Astrocyte of the cerebellum (primary cell): ENCODE data around the gene ACOXL.

Source experiments
- DNase-seq: peaks from one replicate; pipeline ENCODE4 v3.0.0-alpha.2; 2011; ENCODE audit warnings: low read depth
- H3K4me3 ChIP-seq: 2 replicates; pipeline ENCODE4 v1.5.1; 2011; ENCODE audit warnings: mild to moderate bottlenecking, low read depth, low read length, moderate library complexity
- in situ Hi-C: cut with HindIII; loops from 2 replicates; pipeline ENCODE4 v1.10.0; 2017; ENCODE audit warnings: low sequenced_read_pairs
- TF ChIP-seq, protein P1 (sequence below): IDR thresholded peaks from 2 replicates; pipeline ENCODE4 v1.5.1; 2012; ENCODE audit warnings: low read length, low read depth, moderate library complexity, mild to moderate bottlenecking; ENCODE audit errors: missing control alignments

The ACOXL gene

DNA sequence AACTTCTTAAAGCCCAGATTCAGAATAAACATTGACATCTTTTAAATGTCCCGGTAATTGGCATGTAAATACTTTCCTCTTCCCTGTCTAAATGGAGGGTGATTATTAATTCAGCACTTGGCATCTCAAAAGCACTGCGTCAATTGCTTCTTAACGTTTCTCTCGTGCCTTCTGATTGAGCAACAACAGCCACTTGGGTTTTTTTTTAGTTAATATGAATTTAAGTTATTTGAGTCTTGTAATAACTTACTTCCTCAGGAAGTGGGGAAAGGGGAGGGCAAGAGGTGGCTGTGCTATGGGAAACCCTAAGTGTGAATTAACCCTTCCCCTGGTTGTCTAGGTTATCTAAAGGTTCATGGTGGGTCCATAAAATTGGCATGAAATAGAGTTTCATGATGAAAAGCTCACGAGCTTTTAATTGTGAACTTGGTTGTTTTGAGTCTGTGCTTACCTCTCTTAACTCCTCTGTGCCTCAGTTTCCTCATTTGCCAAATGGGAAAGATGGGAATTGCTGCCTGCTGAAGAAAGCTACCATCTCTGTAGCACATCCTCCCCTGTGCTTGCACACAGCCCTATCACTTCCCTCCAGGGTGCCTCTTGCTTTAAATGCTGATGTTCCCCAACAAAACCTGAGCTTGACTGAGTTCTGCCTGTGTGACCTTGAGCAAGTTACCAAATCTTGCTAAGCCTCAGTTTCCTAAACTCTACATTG is 262.0 kb downstream of the ACOXL start:
- in situ Hi-C loops: no loop called here
- H3K4me3 ChIP-seq: no peak overlapping the region
- TF ChIP-seq, protein P1, sequence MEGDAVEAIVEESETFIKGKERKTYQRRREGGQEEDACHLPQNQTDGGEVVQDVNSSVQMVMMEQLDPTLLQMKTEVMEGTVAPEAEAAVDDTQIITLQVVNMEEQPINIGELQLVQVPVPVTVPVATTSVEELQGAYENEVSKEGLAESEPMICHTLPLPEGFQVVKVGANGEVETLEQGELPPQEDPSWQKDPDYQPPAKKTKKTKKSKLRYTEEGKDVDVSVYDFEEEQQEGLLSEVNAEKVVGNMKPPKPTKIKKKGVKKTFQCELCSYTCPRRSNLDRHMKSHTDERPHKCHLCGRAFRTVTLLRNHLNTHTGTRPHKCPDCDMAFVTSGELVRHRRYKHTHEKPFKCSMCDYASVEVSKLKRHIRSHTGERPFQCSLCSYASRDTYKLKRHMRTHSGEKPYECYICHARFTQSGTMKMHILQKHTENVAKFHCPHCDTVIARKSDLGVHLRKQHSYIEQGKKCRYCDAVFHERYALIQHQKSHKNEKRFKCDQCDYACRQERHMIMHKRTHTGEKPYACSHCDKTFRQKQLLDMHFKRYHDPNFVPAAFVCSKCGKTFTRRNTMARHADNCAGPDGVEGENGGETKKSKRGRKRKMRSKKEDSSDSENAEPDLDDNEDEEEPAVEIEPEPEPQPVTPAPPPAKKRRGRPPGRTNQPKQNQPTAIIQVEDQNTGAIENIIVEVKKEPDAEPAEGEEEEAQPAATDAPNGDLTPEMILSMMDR: no peak
- DNase-seq: no peak

DNA sequence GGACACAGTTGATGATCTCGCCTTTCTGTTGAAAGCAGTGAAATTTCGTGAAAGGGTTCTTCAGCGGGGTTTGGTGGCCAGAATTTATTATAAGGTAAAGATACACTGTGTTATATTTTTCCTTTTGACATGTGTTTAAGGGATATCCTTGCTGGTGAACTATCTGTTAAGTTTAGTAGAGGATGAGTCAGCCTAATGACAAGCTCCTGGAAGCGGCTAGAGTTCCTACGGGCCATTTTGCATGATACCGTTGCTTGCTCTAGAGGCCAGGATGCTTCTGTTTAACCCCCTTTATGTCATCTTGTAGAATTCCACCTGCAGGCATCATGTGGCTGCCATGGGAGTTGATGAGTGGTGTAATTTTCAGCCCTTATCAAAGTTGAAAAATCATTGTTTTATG is 263.5 kb downstream of the ACOXL start:
- DNase-seq: no peak
- TF ChIP-seq, protein P1: no peak
- no peak overlapping the region for H3K4me3 ChIP-seq
- in situ Hi-C loops: no loop called here

DNA sequence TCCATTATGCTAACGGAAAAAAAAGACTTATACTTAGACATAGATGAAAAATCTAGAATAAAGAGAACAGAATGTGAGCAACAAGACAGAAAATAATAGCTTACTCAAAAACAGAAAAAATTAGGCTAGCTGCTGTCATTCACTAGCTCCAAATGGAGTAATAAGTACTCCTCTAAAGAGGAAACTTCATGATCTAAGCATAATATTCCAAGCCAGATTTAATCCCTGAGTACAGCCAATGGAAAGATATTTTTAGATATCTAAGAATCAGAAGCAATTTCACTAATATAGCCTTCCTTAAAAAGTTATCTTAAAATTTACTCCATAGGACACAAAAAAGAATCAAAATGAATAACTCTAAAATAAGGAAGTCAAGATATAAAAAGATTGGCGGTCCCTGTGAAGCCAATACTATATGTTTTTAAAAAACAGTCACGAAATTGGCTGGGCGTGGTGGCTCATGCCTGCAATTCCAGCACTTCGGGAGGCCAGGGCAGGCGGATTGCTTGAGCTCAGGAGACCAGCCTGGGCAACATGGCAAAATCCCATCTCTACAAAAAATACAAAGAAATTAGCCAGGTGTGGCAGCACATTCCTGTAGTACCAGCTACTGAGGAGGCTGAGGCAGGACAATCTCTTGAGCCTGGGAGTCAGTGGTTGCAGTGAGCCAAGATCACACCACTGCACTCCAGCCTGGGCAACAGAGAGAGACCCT is 265.1 kb downstream of the ACOXL start:
- TF ChIP-seq, protein P1: no peak
- in situ Hi-C loops: no loop called here

DNA sequence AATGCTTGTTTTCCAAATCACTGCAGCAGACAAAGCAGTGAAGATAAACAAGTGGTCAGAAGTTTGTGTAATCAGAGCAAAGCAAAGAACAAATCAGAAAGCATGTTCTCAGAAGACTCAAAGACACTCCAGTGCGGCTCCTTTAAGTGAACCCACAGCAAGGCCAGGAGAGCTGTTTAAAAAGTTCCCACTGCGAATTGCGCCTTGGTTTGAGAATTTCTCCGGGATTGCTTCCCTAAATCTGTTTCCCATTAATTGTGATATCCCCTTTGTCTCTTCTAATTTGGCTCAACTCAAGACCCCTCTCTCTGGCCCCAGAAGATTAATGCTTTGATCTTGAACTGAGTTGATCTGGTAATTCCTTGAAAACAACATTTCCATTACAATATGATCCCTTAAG is 265.9 kb downstream of the ACOXL start:
- DNase-seq: no peak
- no peak overlapping the region for H3K4me3 ChIP-seq
- TF ChIP-seq, protein P1: no peak
- in situ Hi-C loops: no loop called here

More for the DNA sequence above, 265.1 kb downstream of the ACOXL start:
- no peak for DNase-seq
- H3K4me3 ChIP-seq: no peak overlapping the region

DNA sequence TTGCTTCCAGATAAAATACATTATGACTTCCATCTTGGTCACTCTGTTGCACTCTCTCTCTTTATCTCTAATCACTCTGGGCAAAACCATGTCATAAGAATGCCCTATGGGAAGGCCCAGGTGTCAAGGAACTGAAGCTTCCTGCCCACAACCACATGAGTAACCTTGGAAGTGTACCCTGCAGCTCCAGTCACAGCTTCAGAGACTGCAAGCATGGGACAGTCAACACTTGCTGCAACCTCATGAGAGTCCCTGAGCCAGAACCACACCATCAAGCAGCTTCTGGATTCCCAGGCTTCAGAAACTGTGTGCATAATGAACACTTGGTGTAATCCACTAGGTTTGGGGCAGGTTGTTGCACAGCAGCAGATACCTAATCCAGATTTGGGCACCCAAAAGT is 267.3 kb downstream of the ACOXL start:
- no peak for DNase-seq
- in situ Hi-C loops: no loop called here
- TF ChIP-seq, protein P1: no peak
- no peak overlapping the region for H3K4me3 ChIP-seq

DNA sequence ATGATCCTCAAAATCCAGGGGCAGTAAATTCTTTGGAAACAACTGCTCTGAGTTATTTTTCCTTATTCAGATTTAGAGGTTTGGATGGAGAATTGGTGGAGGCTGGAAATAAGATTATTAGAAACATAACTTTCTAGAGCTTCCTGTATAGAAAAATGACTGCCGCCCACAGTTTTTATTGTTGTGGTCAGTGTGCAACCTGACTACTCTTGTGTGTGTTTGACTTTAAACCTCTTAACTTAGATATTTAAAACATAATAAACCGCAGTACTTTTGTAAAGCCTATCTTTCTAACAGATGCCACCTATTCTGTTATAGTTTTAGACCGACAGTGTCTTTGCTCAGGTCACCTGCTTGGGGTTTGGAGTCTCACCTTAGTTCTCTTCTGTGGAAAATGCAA is 272.9 kb downstream of the ACOXL start:
- no peak overlapping the region for H3K4me3 ChIP-seq
- no peak for DNase-seq
- in situ Hi-C loops: no loop called here
- TF ChIP-seq, protein P1: no peak
